Measurements from ENCODE around the gene ACVR1C.

The ACVR1C gene

DNA sequence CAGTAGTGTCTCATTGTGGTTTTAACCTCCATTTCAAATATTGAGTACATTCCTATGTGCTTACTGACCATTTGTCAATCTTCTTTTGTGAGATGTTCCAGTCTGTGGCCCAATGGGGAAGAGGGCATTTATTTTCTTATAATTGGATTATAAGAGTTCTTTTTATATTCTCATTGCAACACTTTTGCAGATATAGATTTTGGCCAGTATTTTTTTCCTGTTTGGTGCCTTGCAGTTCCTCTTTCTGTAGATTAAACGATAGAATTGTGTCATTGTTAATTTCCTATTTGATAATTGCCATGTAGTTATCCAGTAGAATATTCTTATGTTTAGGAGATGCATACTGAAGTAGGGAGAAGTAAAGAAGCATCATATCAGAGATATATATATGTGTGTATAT, 128.3 kb downstream of the ACVR1C start:
- TF ChIP-seq, protein P1, sequence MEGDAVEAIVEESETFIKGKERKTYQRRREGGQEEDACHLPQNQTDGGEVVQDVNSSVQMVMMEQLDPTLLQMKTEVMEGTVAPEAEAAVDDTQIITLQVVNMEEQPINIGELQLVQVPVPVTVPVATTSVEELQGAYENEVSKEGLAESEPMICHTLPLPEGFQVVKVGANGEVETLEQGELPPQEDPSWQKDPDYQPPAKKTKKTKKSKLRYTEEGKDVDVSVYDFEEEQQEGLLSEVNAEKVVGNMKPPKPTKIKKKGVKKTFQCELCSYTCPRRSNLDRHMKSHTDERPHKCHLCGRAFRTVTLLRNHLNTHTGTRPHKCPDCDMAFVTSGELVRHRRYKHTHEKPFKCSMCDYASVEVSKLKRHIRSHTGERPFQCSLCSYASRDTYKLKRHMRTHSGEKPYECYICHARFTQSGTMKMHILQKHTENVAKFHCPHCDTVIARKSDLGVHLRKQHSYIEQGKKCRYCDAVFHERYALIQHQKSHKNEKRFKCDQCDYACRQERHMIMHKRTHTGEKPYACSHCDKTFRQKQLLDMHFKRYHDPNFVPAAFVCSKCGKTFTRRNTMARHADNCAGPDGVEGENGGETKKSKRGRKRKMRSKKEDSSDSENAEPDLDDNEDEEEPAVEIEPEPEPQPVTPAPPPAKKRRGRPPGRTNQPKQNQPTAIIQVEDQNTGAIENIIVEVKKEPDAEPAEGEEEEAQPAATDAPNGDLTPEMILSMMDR (IDR thresholded peaks at IDR 0.05; ENCODE audit: borderline replicate concordance, insufficient read depth, low read depth, low read length), result no peak
- H3K4me3 ChIP-seq (ENCODE audit: low read depth, low read length), result no peak overlapping the region

DNA sequence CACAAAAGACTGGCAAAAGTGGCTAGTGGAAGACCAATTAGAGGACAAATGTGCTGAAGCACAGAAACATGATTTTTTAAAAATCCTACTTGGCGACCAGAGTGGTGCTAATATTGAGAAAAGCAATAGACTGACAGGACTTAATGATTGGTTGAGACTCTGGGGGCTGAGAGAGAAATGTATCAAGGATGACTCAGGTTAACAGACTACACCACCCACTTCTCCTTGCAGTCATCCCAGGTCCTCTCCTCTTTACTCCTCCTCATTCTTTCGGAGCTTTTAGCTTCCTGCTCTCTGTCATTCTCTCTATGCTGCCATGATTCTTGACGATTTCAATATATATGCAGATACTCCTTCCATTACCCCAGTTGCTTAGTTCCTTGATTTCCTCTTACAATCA, 130.2 kb downstream of the ACVR1C start:
- H3K4me3 ChIP-seq (ENCODE audit: low read depth, low read length), result no peak overlapping the region
- TF ChIP-seq, protein P1 (IDR thresholded peaks at IDR 0.05; ENCODE audit: borderline replicate concordance, insufficient read depth, low read depth, low read length), result no peak

DNA sequence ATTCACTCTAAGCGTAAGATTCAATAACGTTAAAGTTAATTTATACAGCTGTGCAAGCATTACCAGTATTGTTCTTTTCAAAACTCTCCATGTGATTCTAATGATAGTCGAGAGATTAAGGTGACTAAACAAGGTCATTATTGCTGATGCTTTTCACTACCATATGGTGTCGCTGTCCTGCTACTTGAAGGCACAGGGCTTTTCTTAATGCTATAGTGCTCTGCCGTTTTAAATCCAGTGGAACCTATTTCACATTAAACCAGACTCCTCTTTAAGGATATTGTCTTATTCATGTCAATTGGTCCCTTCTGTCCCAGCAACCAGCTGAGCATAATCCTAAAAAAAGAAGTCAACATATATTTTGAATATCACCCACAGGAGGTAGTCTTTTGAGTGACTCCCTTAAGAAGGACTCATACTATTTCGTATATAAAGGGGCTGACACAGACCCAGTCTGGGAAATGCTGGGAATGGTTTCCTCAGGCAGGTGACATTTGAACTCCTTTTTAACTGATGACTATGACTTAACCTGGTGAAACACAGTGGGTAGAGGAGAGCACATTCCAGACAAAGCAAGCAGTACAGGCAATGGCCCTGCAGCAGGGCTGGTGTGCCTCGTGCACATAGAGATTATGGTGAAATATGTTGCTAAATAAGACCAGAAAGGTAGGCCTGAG, 130.9 kb downstream of the ACVR1C start:
- H3K4me3 ChIP-seq (ENCODE audit: low read depth, low read length), result no peak overlapping the region
- TF ChIP-seq, protein P1 (IDR thresholded peaks at IDR 0.05; ENCODE audit: borderline replicate concordance, insufficient read depth, low read depth, low read length), result peak; percentile 72

DNA sequence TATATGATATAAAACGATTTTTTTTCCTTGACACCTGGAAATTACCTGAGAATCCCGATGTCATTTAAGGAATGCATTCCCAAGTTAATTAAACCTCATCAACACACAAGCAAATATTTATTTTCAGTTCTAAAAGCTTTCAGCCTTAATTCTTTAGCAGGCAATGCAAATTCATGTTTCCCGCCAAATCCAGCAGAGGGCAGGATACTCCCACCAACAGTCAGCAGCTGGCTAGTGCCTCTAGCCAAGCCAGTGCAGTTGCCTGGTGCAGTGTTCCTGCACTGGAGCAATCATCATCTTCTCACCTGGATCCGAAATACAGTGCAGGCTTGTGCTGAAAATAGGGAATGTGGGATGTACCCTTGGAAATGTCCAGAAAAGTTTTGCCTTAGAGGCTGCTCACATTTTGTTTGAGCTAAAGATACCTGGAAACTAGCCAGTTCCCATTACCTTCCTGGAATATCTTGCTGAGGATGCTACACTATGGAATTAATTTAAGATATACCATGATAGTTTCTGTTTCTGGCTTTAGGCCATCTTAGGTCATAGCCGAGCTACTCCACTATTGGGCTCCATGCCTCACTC, 136.4 kb downstream of the ACVR1C start:
- no peak overlapping the region for H3K4me3 ChIP-seq (ENCODE audit: low read depth, low read length)
- TF ChIP-seq, protein P1 (IDR thresholded peaks at IDR 0.05; ENCODE audit: borderline replicate concordance, insufficient read depth, low read depth, low read length), result peak; percentile 80

DNA sequence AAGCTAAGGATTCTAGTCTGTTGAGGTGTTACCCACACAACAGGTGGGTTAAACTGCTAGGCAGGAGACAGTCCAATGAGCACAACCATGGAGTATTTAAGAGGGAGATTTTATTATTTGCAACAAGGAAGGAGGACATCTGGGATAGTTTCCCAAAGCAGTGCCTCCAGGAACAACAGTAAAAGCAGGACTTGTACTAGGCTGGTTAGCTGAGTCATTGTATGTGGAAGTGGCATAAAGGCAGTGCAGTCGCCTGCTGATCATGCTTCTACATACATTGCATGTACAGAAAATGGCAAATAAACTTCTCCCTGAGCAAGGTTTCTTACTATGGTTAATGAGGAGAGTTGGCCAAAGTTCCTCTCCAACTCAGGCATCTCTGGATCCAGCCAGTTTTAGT, 138.7 kb downstream of the ACVR1C start:
- no peak overlapping the region for H3K4me3 ChIP-seq (ENCODE audit: low read depth, low read length)

DNA sequence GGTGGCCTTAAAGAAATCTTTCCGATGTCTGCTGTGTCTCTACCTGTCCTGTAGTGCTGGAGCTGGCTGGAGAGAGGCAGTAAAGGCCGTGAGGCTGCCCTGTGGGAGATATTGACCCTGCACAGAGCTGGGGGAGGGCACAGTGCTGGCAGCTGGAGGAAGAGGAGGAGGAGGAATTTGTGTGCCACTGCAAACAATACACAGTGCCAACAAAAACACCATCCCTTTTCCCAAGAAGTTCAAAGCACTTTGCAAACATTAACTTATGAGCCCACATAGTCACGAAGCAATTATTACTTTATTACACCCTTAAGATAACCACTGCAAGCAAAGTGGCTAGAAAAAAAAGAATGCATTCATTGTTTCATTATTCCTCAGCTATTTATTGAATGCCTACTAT, 139.8 kb downstream of the ACVR1C start:
- TF ChIP-seq, protein P1 (IDR thresholded peaks at IDR 0.05; ENCODE audit: borderline replicate concordance, insufficient read depth, low read depth, low read length), result no peak
- no peak overlapping the region for H3K4me3 ChIP-seq (ENCODE audit: low read depth, low read length)

More for the DNA sequence above, 138.7 kb downstream of the ACVR1C start:
- TF ChIP-seq, protein P1 (IDR thresholded peaks at IDR 0.05; ENCODE audit: borderline replicate concordance, insufficient read depth, low read depth, low read length), result no peak

DNA sequence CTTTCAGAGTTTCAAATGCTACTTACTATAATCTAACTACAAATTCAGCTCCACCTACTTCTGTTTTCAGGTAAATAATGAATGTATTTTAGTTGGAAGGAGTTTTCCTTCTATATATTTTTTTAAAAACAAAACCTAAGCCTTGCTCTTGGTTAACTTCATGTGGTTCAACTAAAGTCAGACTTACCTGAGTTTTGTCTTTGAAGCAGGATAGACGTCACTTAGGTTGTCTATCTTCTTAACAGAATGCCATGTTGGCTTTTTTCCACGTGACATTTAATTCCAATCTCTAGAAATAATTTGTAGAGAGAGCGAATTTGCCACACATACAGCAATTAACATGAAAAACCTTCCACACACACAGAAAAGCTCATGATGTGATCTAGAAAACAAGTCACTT, 140.9 kb downstream of the ACVR1C start:
- no peak overlapping the region for H3K4me3 ChIP-seq (ENCODE audit: low read depth, low read length)
- TF ChIP-seq, protein P1 (IDR thresholded peaks at IDR 0.05; ENCODE audit: borderline replicate concordance, insufficient read depth, low read depth, low read length), result no peak
